Duodenal mucosa (tissue), 2 donors: ENCODE measurements around the gene POLR3F.
A peak's percentile ranks its signal among the peaks of the same experiment; 100 is the strongest.
"Not testable (repeated sequence)": the region's sequence is repeated elsewhere in the genome, so short reads cannot be mapped to it uniquely, and the experiment has no call there.

Source experiments
- H3K27ac ChIP-seq: one replicate; pipeline ENCODE4 v1.7.0; 2013; ENCODE audit warnings: low read depth, low read length
- H3K27me3 ChIP-seq, 2 donors: one replicate each; pipeline ENCODE4 v1.7.0; 2013; ENCODE audit warnings: low read length in 2 of 2, control low read depth in 1 of 2; ENCODE audit not compliant: insufficient read depth in 2 of 2, control insufficient read depth in 1 of 2
- H3K36me3 ChIP-seq, 2 donors: one replicate each; pipeline ENCODE4 v1.7.0; 2013; ENCODE audit warnings: low read length in 2 of 2, control low read depth in 1 of 2; ENCODE audit not compliant: insufficient read depth in 2 of 2, control insufficient read depth in 1 of 2
- H3K4me1 ChIP-seq, 2 donors: one replicate each; pipeline ENCODE4 v1.7.0; 2013; ENCODE audit warnings: low read length in 2 of 2, control low read depth in 1 of 2; ENCODE audit not compliant: insufficient read depth in 2 of 2, control insufficient read depth in 1 of 2
- H3K4me3 ChIP-seq, 2 donors: one replicate each; pipeline ENCODE4 v1.7.0; 2013; ENCODE audit warnings: low read length in 2 of 2, low read depth in 1 of 2
- H3K9ac ChIP-seq, 2 donors: one replicate each; pipeline ENCODE4 v1.7.0; 2013; ENCODE audit warnings: low read length in 2 of 2, low read depth in 1 of 2
- H3K9me3 ChIP-seq, 2 donors: one replicate each; pipeline ENCODE4 v1.7.0; 2013; ENCODE audit warnings: low read length in 2 of 2, control low read depth in 1 of 2; ENCODE audit not compliant: control insufficient read depth in 1 of 2

POLR3F gene

DNA sequence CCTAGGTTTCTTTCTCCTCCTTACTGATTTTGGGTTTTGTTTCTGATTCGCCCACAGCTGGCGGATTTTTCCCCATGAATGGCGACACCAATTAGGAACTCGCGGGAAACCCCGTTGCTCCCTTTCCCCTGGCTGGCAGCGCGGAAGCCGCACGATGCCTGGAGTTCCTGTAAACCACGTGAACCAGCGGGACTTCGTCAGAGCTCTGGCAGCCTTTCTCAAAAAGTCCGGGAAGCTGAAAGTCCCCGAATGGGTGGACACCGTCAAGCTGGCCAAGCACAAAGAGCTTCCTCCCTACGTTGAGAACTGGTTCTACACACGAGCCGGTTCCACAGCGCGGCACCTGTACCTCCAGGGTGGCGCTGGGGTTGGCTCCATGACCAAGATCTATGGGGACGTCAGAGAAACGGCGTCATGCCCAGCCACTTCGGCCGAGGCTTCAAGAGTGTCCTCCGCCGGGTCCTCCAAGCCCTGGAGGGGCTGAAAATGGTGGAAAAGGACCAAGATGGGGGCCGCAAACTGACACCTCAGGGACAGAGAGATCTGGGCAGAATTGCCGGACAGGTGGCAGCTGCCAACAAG, 37.4 kb downstream of the POLR3F start:
- Histone ChIP-seq H3K4me1 (peaks cover 6 to 9% of the 10 kb centered on the region in 2 donors), H3K27me3 (no peaks in the 10 kb centered on the region), H3K27ac (no peak overlapping the region), H3K36me3 (no peaks in the 10 kb centered on the region), H3K9me3 (no peaks in the 10 kb centered on the region), H3K4me3 (no peak overlapping the region), H3K9ac (no peak overlapping the region)

GRCh38 chr20:18506744-18507143, 39.6 kb downstream of the POLR3F start:
- no peaks in the 10 kb centered on the region for H3K27me3 ChIP-seq
- H3K27ac ChIP-seq, result peak overlapping the region; percentile 99
- peak overlapping the region; percentile 89 to 93 for H3K9ac ChIP-seq
- H3K9me3 ChIP-seq, result no peaks in the 10 kb centered on the region
- H3K4me1 ChIP-seq, result peaks cover 6 to 9% of the 10 kb centered on the region in 2 donors
- H3K4me3 ChIP-seq, result peak overlapping the region; percentile 82 to 94
- peaks cover 0 to 13% of the 10 kb centered on the region in 2 donors for H3K36me3 ChIP-seq

- Histone ChIP-seq H3K36me3 (peaks cover 0 to 18% of the 10 kb centered on the region in 2 donors), H3K9me3 (no peaks in the 10 kb centered on the region), H3K4me1 (peaks cover 6 to 9% of the 10 kb centered on the region in 2 donors), H3K27ac (peak within 1 kb of the TSS; percentile 99), H3K4me3 (peak within 1 kb of the TSS; percentile 82 to 94), H3K27me3 (no peaks in the 10 kb centered on the region), H3K9ac (peak within 1 kb of the TSS; percentile 89 to 93)
Observed at GRCh38 chr20:18507218-18508191, 40.3 kb downstream of the POLR3F start, which contains the start of gene SEC23B. TSS of gene SEC23B (plus strand) at chr20:18507940. CDS start at chr20:18510836, 2,896 bp downstream.

GRCh38 chr20:18511571-18511970, 44.4 kb downstream of the POLR3F start:
- Histone ChIP-seq H3K9me3 (no peaks in the 10 kb centered on the region), H3K4me1 (peaks cover 6 to 9% of the 10 kb centered on the region in 2 donors), H3K9ac (no peak overlapping the region), H3K27ac (no peak overlapping the region), H3K27me3 (no peaks in the 10 kb centered on the region), H3K4me3 (no peak overlapping the region), H3K36me3 (peaks cover 5 to 43% of the 10 kb centered on the region in 2 donors)

DNA sequence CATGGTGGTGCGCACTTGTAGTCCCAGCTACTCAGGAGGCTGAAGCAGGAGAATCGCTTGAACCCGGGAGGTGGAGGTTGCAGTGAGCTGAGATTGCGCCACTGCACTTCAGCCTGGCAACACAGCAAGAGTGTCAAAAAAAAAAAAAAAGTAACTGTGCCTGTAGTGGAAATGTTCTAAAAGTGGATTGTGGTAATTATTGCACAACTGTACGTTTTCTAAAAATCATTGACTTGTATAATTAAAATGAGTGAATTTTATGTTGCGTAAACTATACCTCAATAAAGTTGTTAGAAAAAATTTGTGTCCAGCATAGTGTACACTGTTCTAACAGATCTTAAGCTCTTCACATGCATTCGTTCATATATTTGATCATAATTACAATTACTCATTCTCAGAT, 46.0 kb downstream of the POLR3F start:
- Histone ChIP-seq H3K4me1 (peaks cover 3 to 5% of the 10 kb centered on the region in 2 donors), H3K36me3 (peaks cover 5 to 50% of the 10 kb centered on the region in 2 donors), H3K27me3 (no peaks in the 10 kb centered on the region), H3K9ac (no peak overlapping the region), H3K27ac (no peak overlapping the region), H3K4me3 (no peak overlapping the region), H3K9me3 (no peaks in the 10 kb centered on the region)

GRCh38 chr20:18514127-18514526, 46.9 kb downstream of the POLR3F start:
- peaks cover 0 to 5% of the 10 kb centered on the region in 2 donors for H3K4me1 ChIP-seq
- H3K27me3 ChIP-seq, result no peaks in the 10 kb centered on the region
- no peaks in the 10 kb centered on the region for H3K9me3 ChIP-seq
- H3K36me3 ChIP-seq, result peaks cover 5 to 50% of the 10 kb centered on the region in 2 donors
- H3K27ac ChIP-seq, result no peak overlapping the region
- no peak overlapping the region for H3K9ac ChIP-seq
- H3K4me3 ChIP-seq, result no peak overlapping the region

GRCh38 chr20:18515973-18516372, 48.8 kb downstream of the POLR3F start:
- Histone ChIP-seq H3K9me3 (no peaks in the 10 kb centered on the region), H3K36me3 (peaks cover 5 to 40% of the 10 kb centered on the region in 2 donors), H3K27me3 (no peaks in the 10 kb centered on the region)

GRCh38 chr20:18522066-18522465, 54.9 kb downstream of the POLR3F start:
- not testable (repeated sequence) for H3K9me3 ChIP-seq, H3K27me3 ChIP-seq, H3K27ac ChIP-seq, H3K4me1 ChIP-seq, H3K4me3 ChIP-seq, H3K9ac ChIP-seq
- H3K36me3 ChIP-seq, result peaks cover 22 to 45% of the 10 kb centered on the region in 2 donors

More at GRCh38 chr20:18515973-18516372, 48.8 kb downstream of the POLR3F start:
- Histone ChIP-seq H3K27ac (no peak overlapping the region), H3K4me3 (no peak overlapping the region), H3K9ac (no peak overlapping the region), H3K4me1 (no peaks in the 10 kb centered on the region)

DNA sequence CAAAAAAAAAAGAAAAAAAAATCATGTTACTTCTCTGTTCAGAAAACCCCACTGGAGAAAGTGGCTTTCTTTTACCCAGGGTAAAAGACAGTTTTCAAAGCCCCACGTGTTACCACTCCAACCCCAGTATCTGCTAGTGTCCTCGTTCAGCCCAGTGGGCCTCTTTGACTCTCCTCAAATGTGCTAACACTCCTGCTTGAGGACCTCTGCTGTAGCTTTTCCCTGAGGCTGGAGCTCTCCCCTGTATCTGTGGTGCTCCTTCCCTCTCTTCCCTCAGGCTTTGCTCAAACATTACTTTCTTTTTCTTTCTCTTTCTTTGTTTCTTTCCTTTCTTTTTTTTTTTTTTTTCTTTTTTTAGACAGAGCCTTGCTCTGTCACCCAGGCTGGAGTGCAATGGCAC, 55.9 kb downstream of the POLR3F start:
- H3K4me3 ChIP-seq, result no peak overlapping the region
- no peaks in the 10 kb centered on the region for H3K27me3 ChIP-seq
- H3K9ac ChIP-seq, result no peak overlapping the region
- H3K27ac ChIP-seq, result no peak overlapping the region
- no peaks in the 10 kb centered on the region for H3K4me1 ChIP-seq
- H3K9me3 ChIP-seq, result no peaks in the 10 kb centered on the region
- H3K36me3 ChIP-seq, result peaks cover 30 to 52% of the 10 kb centered on the region in 2 donors

GRCh38 chr20:18524646-18525045, 57.5 kb downstream of the POLR3F start:
- Histone ChIP-seq H3K4me1 (no peaks in the 10 kb centered on the region), H3K9me3 (no peaks in the 10 kb centered on the region), H3K27me3 (no peaks in the 10 kb centered on the region), H3K27ac (no peak overlapping the region), H3K9ac (no peak overlapping the region), H3K36me3 (peaks cover 42 to 68% of the 10 kb centered on the region in 2 donors), H3K4me3 (no peak overlapping the region)
